Thyroid gland (tissue), 4 donors: Measurements from ENCODE around the gene SLC6A19. TPM values are rescaled to one million over a fixed set of nuclear protein-coding genes. Genes with fewer than 3 reads are reported as not detected.

Experiments
- DNase-seq, 2 donors: peaks; one replicate each; pipeline ENCODE4 v3.0.0-alpha.2; 2019
- H3K27ac ChIP-seq, 3 donors: fragments of 200-600 bp; sonication (generic); 1 replicate in 2 of 3; 2 replicates in 1 of 3; pipeline ENCODE4 v1.5.1; 2016 to 2019; ENCODE audit warnings: mild to moderate bottlenecking in 1 of 3, moderate library complexity in 1 of 3
- H3K27me3 ChIP-seq: fragments of 200-600 bp; sonication (generic); one replicate; pipeline ENCODE4 v1.5.1; 2019
- H3K36me3 ChIP-seq, 2 donors: fragments of 200-600 bp; sonication (generic); one replicate each; pipeline ENCODE4 v1.5.1; 2016 to 2019
- H3K4me1 ChIP-seq, 2 donors: fragments of 200-600 bp; sonication (generic); one replicate each; pipeline ENCODE4 v1.5.1; 2017 to 2019
- H3K4me3 ChIP-seq, 3 donors: fragments of 200-600 bp; sonication (generic); replicated peaks in 1 of 3; 1 replicate in 2 of 3; 2 replicates in 1 of 3; pipeline ENCODE4 v1.5.1; 2016; ENCODE audit warnings: mild to moderate bottlenecking in 1 of 3
- H3K9me3 ChIP-seq: fragments of 200-600 bp; sonication (generic); one replicate; pipeline ENCODE4 v1.5.1; 2017
- POLR2A ChIP-seq, 2 donors: fragments of 450-650 bp; IDR thresholded peaks; one replicate each; pipeline ENCODE4 v1.6.1; 2017; ENCODE audit warnings: antibody characterized with exemption in 2 of 2, mild to moderate bottlenecking in 2 of 2, moderate library complexity in 1 of 2
- WGBS, 2 donors: methylation state at CpG; one replicate each; pipeline ENCODE4 v1.1.5; 2017; 5-methylcytosine and 5-hydroxymethylcytosine counted together
- intact Hi-C: fragments of 100-400 bp; cut with DNase I; formaldehyde crosslinking; loops from one replicate; pipeline ENCODE4 v1.15.1; 2023
- total RNA-seq, 4 donors: library from RNA; depleted of rRNA; stranded (reverse); fragments of >200 nt; gene quantifications; one replicate each; pipeline ENCODE4 v1.2.3, GENCODE V29; 2016
- TF ChIP-seq, protein P1 (sequence below), 6 experiments: fragments of 200-600 bp in 3 of 6; fragments of 450-650 bp in 3 of 6; sonication (generic) in 3 of 6; IDR thresholded peaks; one replicate each; pipeline ENCODE4 v1.5.1; 2016 to 2019; ENCODE audit warnings: antibody characterized with exemption in 6 of 6, mild to moderate bottlenecking in 2 of 6, inconsistent platforms in 1 of 6, moderate library complexity in 1 of 6

The SLC6A19 gene
- total RNA-seq, 4 donors from 2014 or later, result not detected

DNA sequence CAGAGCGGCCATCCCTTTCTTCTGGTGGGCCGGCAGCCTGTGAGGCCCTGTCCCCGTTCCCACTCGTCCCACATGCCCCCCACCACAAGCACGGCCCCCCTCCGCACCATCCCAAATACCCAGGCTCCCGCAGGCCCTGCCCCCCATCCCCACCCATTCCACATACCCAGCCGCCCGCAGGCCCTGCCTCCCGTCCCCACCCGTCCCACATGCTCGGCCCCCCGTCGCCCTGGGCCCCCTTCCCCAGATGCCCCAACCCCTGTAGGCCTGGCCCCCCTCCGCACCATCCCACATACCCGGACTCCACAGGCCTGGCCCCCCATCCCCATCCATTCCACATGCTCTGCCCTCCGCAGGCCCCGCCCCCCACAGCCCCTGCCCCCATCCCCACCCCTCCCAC, 11.5 kb downstream of the SLC6A19 start:
- TF ChIP-seq POLR2A (IDR thresholded peaks at IDR 0.05), result no peak
- TF ChIP-seq, protein P1, sequence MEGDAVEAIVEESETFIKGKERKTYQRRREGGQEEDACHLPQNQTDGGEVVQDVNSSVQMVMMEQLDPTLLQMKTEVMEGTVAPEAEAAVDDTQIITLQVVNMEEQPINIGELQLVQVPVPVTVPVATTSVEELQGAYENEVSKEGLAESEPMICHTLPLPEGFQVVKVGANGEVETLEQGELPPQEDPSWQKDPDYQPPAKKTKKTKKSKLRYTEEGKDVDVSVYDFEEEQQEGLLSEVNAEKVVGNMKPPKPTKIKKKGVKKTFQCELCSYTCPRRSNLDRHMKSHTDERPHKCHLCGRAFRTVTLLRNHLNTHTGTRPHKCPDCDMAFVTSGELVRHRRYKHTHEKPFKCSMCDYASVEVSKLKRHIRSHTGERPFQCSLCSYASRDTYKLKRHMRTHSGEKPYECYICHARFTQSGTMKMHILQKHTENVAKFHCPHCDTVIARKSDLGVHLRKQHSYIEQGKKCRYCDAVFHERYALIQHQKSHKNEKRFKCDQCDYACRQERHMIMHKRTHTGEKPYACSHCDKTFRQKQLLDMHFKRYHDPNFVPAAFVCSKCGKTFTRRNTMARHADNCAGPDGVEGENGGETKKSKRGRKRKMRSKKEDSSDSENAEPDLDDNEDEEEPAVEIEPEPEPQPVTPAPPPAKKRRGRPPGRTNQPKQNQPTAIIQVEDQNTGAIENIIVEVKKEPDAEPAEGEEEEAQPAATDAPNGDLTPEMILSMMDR (IDR thresholded peaks at IDR 0.05), result no peak
- Histone ChIP-seq H3K9me3 (no peaks in the 10 kb centered on the region), H3K4me1 (no peaks in the 10 kb centered on the region), H3K36me3 (no peaks in the 10 kb centered on the region), H3K27me3 (no peaks in the 10 kb centered on the region), H3K4me3 (no peak overlapping the region), H3K27ac (no peak overlapping the region)
- no peak for DNase-seq
- WGBS, 2 donors, result 85 to 87% methylated on average over 16 of the region's 18 CpGs
- intact Hi-C loops, result loop anchor here (10.0 kb wide), 1 partner anchor 442 kb away; no protein-coding TSS in a partner anchor

DNA sequence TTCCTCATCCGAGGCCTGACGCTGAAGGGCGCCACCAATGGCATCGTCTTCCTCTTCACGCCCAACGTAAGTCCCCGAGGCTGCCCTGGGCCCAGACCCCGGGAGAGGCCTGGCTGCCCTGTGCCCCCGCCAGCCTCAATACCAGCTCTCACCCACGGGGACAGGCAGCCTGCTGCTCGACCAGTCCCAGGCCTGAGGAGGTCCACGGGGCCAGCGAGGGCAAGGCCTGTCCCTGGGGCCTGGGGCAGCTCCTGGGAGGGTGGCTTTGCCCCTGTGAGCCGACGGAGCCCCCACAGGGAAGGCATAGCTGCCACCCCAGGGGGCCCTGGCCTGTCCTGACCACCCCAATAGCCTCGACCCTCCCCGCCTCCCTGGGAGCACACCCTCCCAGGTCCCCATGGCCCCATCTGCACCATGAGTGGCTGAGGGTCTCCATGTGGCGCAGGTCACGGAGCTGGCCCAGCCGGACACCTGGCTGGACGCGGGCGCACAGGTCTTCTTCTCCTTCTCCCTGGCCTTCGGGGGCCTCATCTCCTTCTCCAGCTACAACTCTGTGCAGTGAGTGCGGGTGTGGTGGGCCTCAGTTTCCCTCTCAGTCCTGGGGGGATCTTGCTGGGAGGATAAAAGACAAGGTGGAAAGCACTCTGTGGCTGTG, 12.2 kb downstream of the SLC6A19 start:
- no peaks in the 10 kb centered on the region for H3K4me1 ChIP-seq
- H3K27me3 ChIP-seq, result no peaks in the 10 kb centered on the region
- no peaks in the 10 kb centered on the region for H3K36me3 ChIP-seq
- DNase-seq, result no peak
- WGBS, 2 donors, result 84 to 93% methylated on average over 21 to 23 of the region's 25 CpGs
- H3K27ac ChIP-seq, result no peak overlapping the region
- no peak overlapping the region for H3K4me3 ChIP-seq
- intact Hi-C loops, result loop anchor here (10.0 kb wide), 1 partner anchor 441 kb away; no protein-coding TSS in a partner anchor
- H3K9me3 ChIP-seq, result no peaks in the 10 kb centered on the region
- TF ChIP-seq, protein P1 (IDR thresholded peaks at IDR 0.05), result no peak
- TF ChIP-seq POLR2A (IDR thresholded peaks at IDR 0.05), result no peak

DNA sequence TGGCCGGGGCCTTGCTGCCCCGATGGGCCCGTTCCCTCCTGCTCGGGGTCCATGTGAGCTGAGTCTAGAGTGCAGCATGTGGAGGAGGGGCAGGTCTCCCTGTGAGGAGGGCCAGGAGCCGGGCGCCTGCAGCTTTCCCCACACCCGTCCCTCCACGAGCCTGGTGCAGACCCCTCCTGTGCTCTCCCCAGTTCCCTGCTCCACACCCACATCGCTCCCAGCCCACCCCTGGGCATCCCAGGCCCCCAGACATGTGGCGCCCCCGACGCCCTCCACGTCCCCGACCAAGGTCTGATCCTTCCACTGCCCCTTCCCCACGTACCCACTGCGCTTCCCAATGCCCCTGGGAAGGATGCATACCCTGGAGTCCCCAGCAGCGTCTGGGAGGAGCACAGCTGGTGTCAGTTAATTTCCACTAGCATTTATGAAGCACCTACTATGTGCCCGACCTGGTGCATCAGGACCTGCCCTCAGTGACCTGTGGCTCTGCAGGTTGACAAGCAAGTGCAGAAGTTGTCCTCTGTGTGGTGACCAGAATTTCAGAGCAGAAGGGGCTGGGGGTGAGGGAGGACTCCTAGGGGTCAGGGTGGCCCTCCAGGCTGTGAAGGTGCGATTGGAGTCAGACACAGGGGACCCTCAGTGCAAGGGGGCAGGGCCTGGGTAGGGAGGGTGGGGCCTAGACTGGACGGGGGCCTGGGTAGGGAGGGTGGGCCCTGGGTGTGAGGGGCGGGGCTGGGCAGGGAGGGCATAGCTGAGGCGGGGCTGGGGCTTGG, 13.0 kb downstream of the SLC6A19 start:
- TF ChIP-seq, protein P1 (IDR thresholded peaks at IDR 0.05), result no peak
- no peak for TF ChIP-seq POLR2A (IDR thresholded peaks at IDR 0.05)
- Histone ChIP-seq H3K36me3 (no peaks in the 10 kb centered on the region), H3K4me3 (no peak overlapping the region), H3K4me1 (no peaks in the 10 kb centered on the region), H3K27me3 (no peaks in the 10 kb centered on the region), H3K27ac (no peak overlapping the region), H3K9me3 (no peaks in the 10 kb centered on the region)
- no peak for DNase-seq
- intact Hi-C loops, result loop anchor here (10.0 kb wide), 1 partner anchor 440 kb away; no protein-coding TSS in a partner anchor
- WGBS, 2 donors, result 78 to 79% methylated on average over 15 to 16 of the region's 22 CpGs

DNA sequence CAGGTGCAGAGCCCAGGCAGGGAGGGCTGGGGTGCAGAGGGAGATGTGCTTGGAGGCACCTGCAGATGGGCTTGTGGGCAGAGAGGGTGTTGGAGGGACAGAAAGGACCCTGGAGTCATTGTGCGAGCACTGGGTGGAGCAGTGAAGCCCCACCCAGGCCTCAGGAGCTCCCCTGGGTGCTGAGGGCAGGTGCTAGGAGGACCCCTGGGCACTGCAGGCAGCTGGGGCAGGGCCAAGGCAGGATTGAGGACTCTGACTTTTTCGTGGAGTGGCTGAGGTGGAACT, 13.5 kb downstream of the SLC6A19 start:
- DNase-seq, result no peak
- TF ChIP-seq POLR2A (IDR thresholded peaks at IDR 0.05), result no peak
- TF ChIP-seq, protein P1 (IDR thresholded peaks at IDR 0.05), result no peak
- Histone ChIP-seq H3K9me3 (no peaks in the 10 kb centered on the region), H3K27me3 (no peaks in the 10 kb centered on the region), H3K27ac (no peak overlapping the region), H3K4me1 (no peaks in the 10 kb centered on the region), H3K4me3 (no peak overlapping the region), H3K36me3 (no peaks in the 10 kb centered on the region)
- 31 to 48% methylated on average over 2 of the region's 2 CpGs for WGBS, 2 donors
- intact Hi-C loops, result loop anchor here (10.0 kb wide), 1 partner anchor 440 kb away; no protein-coding TSS in a partner anchor
